HG02970 (cell line): ENCODE measurements around the gene HSPA12B.

Experiments used
- ATAC-seq: cut with Tn5 transposase; IDR thresholded peaks from one replicate; pipeline ENCODE4 v1.9.1; 2021; ENCODE audit warnings: mild to moderate bottlenecking, moderate library complexity, moderate number of reproducible peaks; ENCODE audit not compliant: unreplicated experiment, low FRiP score

HSPA12B gene

DNA sequence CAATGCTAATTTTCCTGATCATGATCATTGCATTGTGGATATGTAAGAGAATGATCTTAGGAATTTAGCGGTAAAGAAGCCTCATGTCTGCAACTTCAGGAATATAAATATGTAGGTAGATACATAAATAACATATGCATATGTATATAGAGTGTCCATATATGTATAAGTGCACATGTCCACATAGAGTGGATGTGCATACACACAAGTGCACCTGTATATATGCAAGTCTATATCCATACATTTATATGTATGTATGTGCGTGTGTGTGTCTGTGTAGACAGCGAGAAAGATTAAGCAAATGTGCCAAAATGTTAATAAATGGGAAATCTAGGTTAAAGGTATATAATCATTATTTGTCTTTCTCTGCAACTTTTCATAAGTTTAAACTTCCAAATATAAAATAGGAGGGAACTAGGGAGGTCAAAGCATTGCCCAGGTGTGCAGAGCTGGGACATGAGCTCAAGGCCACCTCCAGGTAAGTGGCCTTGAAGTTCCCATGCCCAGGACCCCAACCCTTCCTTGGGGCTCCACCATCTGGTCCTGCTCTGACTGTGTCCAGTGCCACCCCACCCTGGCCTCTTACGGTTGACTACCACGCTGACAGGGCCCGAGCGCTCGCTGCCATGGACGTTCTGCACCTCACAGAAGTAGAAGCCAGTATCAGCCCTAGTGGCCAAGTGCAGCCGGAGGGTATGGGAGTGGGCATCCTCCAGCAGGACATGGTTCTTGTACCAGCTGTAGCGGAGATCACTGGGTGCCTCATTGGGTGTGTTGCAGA, 29.7 kb upstream of the HSPA12B start:
- no peak for ATAC-seq

DNA sequence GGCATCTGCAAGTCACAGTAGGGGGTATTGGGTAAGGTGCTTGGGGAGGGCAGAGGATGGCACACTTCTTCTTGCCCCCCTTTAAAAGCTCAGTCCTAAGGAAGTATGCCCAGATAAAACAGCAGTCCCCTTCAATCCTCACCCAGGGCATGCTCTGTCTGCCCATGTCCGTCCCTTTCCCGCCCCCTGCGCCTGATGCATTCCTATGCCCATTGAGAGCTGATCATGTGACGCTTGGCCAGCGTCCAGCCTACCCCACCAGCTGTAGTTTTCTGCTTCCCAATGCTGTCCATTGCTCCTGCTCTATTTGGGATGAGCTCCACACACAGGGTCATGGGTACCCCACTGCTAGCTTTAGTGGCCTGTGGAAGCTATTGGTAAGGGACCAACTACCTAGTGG, 28.4 kb upstream of the HSPA12B start:
- no peak for ATAC-seq

GRCh38 chr20:3705491-3705969, 27.0 kb upstream of the HSPA12B start:
- no peak for ATAC-seq

- no peak for ATAC-seq
Measured at GRCh38 chr20:3705970-3706739, 26.3 kb upstream of the HSPA12B start.

GRCh38 chr20:3706774-3707507, 25.5 kb upstream of the HSPA12B start:
- ATAC-seq = no peak

DNA sequence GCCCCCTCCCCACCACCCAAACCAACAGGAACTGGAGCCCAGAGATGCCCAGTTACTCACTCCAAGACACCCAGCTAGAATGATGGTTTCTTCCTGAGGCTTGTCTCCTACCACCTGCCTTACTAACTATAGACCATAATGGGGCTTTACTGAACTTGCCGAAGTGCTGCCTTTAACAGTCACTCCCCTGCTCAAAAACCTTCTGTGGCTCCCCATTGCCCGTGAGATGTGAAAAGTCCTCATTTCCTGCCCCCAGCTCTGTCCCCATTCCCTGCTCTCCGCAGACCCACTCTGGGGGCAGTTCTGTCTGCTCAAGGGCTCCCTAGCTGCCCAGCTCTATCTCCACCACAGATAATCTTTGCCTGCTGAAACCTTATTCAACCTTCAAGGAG, 25.0 kb upstream of the HSPA12B start:
- ATAC-seq = no peak

DNA sequence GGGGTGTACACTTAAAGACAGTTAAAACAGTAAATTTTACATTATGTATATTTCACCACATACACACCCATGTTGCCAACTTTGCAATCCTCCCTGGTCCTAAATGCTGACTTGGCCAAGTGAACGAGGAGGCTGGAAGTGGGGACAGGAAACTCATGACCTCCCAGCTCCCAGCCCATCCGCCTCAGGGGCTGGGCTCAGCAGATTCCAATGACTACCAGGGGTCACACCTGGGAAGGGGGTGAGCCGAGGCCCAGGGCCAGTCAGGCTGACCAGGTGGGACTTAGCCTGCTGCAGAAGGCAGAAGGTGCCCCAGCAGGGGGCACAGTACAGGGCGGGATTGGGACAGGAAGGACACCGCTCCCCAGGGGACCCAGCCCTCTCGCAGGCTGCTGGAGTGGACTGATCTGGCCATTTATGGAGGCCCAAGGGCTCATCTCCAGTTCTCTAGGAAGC, 22.4 kb upstream of the HSPA12B start:
- no peak for ATAC-seq

- no peak for ATAC-seq
Measured at GRCh38 chr20:3710703-3711483, 21.6 kb upstream of the HSPA12B start.

- ATAC-seq = no peak
Measured at GRCh38 chr20:3711484-3711941, 21.0 kb upstream of the HSPA12B start.

DNA sequence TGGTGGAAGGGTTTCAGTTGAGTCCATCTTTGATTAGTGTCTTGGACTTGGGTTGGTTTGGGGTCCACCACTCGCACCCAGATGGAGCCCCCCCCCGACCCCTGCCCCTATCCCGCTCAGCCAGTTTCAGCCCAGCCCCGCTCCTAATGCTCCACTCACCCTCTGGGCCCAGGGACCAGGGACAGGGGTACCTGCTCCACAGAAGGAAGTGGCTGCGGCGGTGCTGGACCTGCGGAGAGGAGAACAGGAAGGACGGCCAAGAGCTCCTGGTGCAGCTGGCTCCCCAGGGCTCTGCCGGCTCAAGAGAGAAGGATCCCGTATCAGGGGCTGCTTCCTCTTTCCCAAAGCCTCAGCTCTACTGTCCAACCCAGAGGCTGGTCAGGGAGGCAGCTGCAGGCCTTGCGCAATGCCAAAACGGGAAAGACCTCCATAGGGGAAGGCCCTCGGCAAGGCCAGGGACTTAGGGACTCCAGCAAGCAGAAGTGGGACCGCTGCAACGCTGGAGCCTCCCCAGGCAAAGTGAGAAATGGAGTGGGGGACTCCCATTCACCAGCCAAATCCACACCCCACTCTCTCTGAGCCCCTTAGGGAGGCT, 20.1 kb upstream of the HSPA12B start, which contains the start of gene SIGLEC1:
Gene SIGLEC1, minus strand, starts transcription at position 322 of the 595 bp plus-strand sequence. CDS start 5,472 bp downstream, outside the sequence.
- no peak for ATAC-seq

- no peak for ATAC-seq
Measured at GRCh38 chr20:3714092-3714491, 18.4 kb upstream of the HSPA12B start.

DNA sequence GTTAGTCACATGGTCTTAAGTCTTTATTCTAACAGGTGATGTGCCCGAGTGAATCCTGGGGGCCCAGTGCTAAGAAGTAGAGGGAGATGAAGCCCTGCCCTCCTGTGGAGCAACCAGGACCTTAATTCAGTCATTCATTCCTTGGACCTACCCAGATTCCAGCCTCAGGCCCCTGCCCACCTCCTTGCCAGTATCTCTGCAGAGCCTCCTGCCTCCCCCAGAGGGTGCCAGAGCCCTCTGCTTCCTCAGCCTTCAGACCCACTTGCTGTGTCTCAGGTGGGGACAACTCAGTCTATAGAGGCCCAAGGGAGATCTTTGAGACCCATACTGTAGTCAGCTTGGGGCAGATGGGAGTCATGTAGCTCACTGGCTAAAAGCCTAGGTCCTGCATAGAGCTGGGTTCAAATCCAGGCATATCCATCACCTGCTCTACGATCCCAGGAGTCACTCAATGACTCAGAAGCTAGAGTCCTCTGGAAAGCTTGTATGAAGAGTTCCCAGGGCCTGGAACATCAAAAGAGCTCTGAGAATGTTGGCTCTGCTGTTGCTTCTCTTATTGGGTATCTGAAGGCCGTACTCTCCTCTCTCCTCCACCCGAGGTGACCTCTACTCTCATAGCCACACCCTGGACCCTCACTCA, 16.2 kb upstream of the HSPA12B start:
- no peak for ATAC-seq

DNA sequence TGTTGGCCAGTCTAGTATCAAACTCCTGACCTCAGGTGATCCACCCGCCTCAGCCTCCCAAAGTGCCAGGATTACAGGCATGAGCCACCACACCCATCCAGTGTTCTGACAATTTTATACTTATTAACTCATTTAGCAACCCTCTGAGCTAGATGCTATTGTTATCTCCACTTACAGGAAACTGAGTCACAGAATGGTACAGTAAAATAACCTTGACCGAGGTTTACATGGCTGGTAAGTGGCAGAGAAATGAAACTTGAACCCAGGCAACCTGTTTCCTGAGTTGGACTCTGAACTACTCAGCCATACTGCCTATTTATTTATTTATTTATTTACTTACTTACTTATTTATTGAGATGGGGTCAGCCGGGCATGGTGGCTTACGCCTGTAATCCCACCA, 13.4 kb upstream of the HSPA12B start:
- ATAC-seq = no peak

DNA sequence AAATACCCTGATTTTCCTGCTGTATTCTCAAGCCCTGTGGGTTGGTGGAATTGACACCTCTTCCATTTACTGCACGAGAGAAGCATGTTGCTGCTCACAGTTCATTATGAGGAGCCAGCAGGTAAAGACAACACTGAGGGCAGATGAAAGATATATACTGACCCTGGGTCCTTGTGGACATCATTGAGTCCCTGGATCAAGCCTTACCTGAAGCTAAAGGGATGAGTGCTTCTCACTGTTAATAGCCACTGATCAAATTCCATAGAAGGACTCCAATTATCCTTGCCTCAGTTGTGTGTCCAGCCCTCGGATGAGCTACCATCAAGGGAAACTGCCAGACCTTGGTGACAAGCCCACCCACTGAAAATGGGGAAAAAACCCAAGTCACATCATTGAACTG, 12.4 kb upstream of the HSPA12B start:
- ATAC-seq = no peak

DNA sequence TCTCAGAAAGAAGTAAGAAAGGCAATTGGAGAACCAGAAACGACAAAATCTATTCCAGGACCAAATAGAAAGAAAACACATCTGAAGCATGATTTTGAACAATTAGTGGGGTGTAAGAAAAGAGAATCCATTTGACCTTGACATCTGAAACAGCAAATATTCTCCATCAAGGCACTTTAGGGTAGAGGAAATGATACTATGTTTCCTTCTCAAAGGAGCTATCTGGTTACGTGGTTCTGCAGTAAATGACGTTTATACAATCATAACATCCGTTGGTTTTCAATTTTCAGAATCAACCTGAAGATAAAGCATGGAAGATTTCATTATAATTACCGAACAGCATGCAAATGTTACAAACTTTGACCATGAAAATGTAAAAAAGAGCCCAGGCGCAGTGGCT, 11.9 kb upstream of the HSPA12B start:
- no peak for ATAC-seq

DNA sequence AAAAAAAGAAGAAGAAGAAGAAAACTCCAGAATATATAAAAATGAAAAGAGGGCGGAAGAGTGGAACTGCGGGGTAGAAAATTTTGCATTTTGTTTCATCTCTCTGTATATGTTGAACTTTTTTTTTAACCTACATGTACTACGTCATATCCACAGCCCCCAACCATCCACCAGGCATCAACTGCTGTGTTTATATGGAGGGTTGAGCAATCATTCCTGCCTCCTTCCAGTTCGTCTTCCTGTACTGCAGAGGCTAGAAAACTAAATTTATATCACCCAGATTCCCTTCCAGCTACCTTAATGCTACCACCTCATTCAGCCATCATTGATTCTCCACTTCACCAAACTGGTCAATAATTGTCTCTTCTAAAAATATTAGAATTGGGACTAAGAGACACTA, 10.6 kb upstream of the HSPA12B start:
- no peak for ATAC-seq

- no peak for ATAC-seq
Measured at GRCh38 chr20:3723284-3723683, 9.2 kb upstream of the HSPA12B start.

GRCh38 chr20:3724356-3724755, 8.1 kb upstream of the HSPA12B start:
- ATAC-seq = no peak

DNA sequence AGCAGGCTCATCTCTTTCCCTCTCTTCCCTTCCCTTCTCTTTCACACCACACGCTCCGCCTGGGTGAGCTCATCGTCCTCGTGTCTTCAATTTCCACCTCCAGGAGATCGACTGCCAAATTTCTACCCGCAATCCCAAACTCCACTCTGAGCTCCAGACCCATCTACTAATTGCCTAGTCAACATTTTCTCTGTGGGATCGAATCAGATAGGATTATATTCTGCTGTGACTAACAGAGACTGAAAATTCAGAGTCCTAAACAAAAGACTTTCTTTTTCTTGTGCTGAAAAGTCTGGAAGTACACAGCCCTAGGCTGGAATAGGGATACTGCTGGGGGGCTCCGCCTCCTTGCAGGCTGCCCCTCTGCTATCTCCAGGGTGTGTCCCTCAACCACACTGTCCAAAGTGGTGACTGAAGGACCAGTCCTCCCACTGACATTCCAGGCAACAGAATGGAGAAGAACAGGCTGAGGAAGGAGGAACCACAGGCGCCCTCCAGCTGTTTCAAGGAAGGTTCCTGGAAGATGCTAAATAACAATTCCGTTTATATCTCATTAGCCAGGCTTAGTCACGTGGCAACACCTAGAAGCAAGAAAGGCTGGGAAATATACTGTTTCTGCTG, 5.0 kb upstream of the HSPA12B start:
- ATAC-seq = no peak
